SHP77 treated with DMSO at 0.1 percent for 48 hours (cell line): ENCODE measurements around the gene CLMP.

ENCODE experiments used
- DNase-seq: peaks from one replicate; lab custom pipeline; 2025; lab: John Stamatoyannopoulos, UW

CLMP gene, protein sequence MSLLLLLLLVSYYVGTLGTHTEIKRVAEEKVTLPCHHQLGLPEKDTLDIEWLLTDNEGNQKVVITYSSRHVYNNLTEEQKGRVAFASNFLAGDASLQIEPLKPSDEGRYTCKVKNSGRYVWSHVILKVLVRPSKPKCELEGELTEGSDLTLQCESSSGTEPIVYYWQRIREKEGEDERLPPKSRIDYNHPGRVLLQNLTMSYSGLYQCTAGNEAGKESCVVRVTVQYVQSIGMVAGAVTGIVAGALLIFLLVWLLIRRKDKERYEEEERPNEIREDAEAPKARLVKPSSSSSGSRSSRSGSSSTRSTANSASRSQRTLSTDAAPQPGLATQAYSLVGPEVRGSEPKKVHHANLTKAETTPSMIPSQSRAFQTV

DNA sequence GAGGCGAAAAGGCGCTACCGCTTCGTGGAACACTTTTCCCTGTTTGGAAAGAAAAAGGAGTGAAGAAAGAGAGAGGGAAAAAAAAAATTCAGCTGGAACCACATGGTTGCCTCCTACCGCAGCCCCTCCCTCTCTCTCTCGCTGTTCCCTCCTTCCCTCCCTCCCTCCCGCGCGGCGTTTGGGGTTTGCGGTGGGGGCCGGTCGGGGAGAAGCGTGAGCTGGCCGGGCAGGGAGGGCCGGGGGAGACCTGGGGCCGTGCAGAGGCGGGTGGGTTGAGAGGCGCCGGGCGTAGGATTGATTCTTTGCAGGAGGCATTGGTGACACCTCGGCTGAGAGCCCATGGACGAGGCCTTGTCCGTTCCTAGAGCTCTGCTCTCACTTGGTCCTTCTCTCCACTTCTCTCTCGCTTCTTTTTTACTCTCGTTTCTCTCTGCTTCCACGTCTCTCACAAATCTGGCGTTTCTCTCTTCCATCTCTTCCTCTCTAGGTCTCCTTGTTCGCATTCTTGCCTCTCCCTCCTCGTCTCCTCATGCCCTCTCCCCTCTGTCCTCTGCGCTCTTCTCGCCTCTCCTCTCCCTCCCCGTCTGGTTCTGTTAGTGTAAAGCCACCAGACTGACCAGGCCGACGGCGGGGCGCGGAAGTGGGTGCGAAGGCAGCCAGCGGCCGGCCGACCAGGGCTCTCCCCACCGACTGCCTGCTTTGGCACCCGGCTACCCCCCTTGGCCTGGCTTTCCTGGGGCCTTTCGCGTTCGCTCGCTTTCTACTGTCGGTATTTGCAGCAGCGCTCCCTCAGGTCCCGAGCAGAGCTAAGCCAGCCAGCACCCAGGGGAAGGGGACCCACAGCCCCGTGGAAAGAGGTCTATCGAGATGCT, at the start of gene CLMP:
TSS of gene CLMP (minus strand) at position 61 of the 872 bp plus-strand sequence. CDS start 308 bp downstream, outside the sequence.
- no peak for DNase-seq

GRCh38 chr11:123241874-123242543, 47.0 kb upstream of the CLMP start:
- DNase-seq: no peak

GRCh38 chr11:123241294-123241693, 46.2 kb upstream of the CLMP start:
- no peak for DNase-seq

DNA sequence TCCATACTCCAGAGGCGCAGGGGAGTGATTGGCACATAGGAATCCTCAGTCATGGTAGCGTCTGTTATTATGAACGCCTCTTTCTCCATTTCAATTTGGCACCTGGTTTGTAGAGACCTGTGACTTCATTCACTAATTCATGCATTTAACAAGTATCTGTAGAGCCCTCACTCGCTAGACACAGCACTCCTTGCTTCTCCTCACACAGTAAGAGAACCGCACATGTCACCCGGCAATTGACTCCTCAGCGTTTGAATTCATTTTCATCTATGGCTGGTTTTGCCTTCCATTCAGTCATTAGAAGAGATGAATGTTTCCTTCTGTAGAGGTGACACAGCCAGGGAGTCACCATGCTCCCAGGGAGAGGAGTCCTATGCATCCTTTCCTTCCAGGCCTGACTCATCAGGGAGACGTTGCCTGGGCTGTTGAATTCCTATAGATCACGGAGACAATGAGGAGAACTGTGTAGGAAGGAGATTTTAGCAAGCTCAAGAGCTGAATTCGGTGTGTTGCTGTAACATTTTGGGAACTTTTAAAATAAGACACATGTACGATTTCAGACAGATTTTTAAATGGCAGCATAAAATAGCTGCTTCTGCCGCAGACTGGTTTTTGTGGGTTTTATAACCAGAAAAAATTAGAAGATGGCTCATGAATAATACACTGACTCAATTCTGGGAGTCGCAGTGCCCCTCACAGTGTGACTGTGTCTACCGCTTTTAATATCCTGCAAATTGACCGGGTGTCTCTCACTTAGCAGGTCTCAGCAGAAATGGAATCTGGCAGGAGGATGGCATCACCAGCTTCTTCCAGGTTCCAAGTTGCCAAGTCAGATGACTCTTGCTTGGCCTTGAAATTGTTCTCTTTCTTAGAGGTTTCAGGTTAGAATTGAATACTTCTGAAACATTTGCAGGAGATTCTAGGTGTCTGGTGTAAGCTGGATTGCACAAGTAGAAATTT, 44.4 kb upstream of the CLMP start:
- DNase-seq: no peak

- no peak for DNase-seq
These were observed 43.2 kb upstream of the CLMP start for GRCh38 chr11:123238297-123238696.

DNA sequence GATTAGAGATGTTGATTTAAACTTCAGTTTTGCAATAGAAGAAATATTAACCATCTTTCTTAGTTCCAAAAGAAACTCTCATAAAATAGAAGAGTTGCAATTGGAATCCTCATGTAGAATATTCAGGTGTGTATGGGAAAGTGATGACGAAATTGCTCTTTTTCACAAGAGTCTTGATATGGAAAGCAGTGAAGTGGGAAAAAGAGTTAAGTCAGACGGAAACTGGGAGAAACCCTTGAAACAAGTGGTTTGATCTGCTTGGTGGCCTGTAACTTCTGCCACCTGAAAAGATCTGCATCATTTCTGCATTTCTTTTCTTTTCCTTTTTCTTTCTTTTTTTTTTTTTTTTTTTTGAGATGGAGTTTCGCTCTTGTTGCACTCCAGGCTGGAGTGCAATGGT, 41.8 kb upstream of the CLMP start:
- no peak for DNase-seq

DNA sequence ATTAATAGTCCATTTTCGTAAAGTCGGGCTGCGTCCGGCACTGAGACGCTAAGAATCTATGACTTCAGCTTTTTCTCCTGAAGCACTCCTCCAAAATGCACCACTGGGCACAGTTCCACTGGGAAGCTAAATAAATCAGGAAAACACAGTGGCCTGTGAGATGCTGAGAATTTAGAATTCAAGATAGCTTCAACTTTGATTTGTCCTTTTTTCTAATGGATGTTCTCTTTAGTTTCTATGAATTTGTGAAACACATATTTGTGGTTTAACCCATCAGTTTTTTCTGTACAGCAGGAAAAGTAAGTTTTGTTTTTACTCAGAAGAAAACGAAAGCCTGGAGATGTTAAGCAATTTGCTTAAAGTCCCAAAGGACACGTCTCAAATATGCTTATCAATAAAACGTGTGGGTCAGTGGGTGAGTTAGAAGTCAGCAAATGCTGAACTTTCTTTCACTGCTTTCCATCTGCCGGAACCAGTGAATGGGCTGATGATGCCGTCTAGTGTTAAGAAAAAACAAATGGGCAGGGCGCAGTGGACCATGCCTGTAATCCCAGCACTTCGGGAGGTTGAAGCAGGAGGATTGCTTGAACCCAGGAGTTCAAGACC, 40.7 kb upstream of the CLMP start:
- no peak for DNase-seq

DNA sequence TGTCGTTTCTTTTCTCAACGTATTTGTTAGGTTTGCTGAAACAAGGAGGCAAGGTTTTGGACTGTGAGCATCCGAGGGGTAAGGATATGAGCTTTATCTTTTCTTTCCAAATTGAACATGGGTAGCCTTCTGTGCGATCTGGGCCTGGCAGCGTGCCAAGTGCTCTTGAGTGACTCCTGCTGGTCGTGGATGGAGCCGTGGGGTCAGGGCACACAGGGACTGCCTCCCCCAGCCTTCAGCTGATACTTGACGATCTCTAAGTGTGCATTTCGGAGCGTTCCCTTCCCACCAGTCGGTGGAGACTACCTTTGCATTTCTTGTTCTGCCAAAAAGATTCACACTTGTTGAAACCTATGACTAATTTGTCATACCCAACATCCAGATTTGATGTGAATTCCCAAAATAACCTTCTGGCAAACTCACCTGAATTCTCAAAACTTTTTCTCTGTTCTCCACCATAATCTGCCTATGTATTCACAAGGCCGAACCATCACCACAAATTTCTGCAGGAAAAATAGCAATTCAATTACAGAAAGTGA, 40.1 kb upstream of the CLMP start:
- DNase-seq: peak; percentile 7

DNA sequence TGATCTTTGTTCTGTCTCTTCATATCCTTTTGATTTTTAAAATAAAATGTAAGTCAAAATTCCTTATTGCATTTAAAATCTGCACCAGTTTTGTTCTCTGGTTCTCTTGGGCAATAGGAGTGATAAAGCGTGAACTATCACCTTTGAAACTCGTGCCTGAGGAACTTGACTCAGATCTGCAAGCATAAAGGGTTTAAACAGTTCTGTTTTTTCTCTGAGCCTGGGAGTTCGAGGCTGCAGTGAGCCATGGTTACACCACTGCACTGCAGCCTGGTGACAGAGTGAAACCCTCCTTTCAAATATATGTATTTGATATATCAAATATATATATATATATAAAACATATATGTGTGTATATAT, 38.9 kb upstream of the CLMP start:
- DNase-seq: no peak

- DNase-seq: no peak
These were observed 38.4 kb upstream of the CLMP start for GRCh38 chr11:123233280-123233974.

DNA sequence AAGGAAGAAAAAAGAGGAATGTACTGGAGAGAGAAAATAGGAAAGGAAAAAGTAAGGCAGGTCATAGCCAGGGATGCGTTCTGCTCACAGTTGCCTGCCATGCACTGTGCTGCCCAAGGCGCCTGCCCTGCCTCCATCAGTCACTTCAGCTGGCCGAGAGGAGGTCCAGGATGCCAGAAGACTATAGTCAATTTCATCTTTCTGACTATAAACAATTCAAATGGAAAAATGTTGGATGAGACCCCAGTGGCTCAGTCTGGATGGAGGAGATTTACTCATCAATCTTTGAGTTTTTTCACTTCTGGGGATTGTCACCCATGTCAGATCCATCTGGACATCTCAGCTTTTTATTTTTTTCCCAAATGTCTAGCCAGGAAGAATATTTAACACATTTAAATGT, 36.7 kb upstream of the CLMP start:
- DNase-seq: no peak

DNA sequence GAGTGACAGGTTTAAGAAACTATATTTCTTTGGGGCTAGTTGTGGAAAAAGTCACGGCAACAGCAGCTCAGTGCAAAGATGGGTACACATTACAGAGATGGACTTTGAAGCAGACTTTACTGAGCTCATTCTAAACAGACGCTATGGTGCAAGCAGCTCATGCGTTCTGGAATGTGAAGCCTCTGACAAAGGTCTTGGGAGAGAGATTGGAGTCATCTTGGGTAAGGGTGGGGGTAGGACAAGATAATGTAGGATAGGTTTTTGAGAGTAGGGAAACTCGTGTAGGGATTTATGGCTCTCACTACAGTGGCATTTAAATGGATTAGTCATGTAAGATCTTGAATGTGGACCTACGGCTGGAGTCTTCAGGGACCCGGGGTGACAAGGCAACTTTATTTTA, 36.2 kb upstream of the CLMP start:
- DNase-seq: no peak

DNA sequence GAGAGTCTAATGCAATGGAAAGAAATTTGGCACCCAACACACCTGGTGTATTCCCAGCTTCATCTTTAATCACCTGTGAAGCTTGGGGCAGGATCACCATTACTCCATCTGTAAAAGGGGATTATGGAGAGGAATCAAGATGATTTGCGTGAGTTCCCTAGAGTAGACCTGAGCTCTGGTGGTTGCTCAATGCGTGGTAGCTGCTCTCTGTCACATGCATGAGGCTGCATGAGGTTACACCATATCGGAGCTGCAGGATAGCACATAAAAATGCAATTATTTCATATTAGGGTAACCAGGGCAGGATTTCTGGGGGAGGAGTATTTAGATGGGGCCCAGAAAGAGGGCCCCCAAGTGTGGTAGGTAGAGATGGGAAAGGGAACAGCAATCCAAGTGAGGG, 35.3 kb upstream of the CLMP start:
- DNase-seq: no peak

GRCh38 chr11:123228496-123229163, 33.6 kb upstream of the CLMP start:
- DNase-seq: no peak

GRCh38 chr11:123227763-123228495, 32.9 kb upstream of the CLMP start:
- no peak for DNase-seq

GRCh38 chr11:123221584-123221983, 26.5 kb upstream of the CLMP start:
- DNase-seq: no peak

DNA sequence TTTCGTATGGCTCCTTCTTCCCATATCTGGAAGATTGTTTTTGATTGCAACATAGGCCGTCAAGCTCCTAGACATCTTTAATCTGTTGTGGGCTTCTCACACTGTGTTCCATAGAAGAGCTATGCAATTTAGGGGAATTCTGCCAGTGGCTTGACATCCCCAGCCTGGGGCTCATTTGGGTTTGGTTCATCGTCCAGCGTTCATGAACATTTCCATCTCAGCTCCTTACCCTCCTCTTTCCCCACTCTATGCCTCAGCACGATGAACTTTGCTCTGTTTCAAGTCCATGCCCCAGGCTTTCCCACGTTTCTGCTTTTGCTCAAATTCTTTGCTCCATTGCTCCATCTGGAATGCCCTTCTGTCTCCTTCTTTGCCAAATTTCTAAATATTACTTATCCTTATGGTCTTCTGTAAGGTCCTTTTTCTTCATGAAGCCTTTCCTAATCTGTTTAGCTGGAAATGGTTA, 26.1 kb upstream of the CLMP start:
- no peak for DNase-seq

DNA sequence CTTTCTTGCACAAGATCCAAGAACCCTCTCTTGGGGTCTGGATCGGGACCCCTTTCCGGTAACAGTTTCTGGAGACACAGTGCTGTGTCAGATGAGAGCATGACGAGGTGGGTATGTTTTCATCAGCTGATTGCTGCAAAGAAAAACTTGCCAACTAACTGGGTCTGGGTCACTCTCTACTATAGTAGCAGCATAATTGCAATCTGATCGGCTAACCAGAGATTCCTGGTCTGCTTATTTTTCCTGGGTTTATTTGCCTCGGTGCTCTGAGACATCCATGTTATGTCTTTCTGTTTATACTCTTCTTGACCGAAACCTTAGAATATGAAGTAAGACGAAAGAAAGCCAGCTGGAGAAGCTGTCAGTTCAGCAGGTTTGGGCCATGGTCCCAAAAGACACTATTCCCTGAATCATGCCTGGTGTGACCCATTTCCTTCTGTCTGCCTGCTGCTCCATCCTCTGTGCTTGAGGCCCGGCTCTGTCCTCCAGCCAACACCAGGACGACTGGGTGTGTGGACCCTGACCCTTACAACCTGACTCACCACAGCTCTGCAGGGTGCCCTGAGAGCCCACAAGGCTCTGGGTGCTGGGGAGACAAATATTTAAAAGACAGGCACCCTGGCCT, 24.1 kb upstream of the CLMP start:
- DNase-seq: no peak
